Tibial nerve (tissue), 4 donors: ENCODE measurements around the gene CACNA1G.

Experiments used
- EP300 ChIP-seq, 2 donors: sonication (generic); formaldehyde crosslinking; IDR thresholded peaks; one replicate each; pipeline ENCODE4 v1.6.1; 2017; ENCODE audit warnings: antibody characterized with exemption in 2 of 2, mild to moderate bottlenecking in 1 of 2
- POLR2A ChIP-seq, 2 donors: fragments of 450-650 bp; IDR thresholded peaks; one replicate each; pipeline ENCODE4 v1.6.1; 2017; ENCODE audit warnings: antibody characterized with exemption in 2 of 2, mild to moderate bottlenecking in 2 of 2, moderate library complexity in 2 of 2
- TF ChIP-seq, protein P1 (sequence below), 5 experiments: fragments of 200-600 bp in 3 of 5; fragments of 450-650 bp in 2 of 5; sonication (generic) in 3 of 5; IDR thresholded peaks; one replicate each; pipeline ENCODE4 v1.5.1; 2016 to 2019; ENCODE audit warnings: antibody characterized with exemption in 5 of 5, mild to moderate bottlenecking in 3 of 5, moderate library complexity in 2 of 5

DNA sequence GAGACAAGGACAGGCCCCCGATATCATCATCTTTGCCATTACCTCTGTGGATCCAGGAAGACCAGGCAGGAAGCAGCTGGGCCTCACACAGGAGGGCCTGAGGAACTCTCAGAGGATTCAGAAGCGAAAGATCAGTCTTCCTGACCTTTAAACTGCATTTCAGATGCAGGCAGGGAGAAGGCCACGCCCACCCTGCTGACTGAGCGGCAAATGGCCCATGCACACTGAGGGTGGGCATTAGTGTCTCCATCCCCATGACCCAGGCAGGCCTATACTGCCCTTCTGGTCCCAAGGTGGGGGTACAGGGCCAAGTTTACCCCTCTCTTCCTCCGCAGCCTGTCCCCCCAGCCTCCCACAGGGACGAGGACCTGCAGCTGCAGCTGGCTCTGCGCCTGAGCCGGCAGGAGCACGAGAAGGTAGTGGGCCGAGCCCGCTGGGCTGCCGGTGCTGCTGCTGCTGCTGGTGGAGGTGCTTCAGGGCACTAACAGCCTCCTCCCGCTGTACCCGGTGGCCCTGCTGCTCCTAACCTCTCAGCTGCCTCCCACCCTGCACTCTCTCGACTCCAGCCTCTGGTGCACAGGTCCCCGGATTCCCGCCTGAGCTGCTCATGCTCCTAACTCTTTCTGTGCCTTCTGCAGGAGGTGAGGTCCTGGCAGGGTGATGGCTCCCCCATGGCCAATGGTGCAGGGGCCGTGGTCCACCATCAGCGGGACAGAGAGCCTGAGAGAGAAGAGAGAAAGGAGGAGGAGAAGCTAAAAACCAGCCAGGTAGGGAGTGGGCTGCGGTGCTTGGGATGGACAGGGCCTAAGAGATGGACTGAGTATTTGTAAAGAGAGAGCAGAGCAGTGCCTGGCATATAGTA lies 21.7 kb upstream of the CACNA1G start:
- TF ChIP-seq EP300 (IDR thresholded peaks at IDR 0.05) (no peak), POLR2A (IDR thresholded peaks at IDR 0.05) (no peak)
- TF ChIP-seq, protein P1, sequence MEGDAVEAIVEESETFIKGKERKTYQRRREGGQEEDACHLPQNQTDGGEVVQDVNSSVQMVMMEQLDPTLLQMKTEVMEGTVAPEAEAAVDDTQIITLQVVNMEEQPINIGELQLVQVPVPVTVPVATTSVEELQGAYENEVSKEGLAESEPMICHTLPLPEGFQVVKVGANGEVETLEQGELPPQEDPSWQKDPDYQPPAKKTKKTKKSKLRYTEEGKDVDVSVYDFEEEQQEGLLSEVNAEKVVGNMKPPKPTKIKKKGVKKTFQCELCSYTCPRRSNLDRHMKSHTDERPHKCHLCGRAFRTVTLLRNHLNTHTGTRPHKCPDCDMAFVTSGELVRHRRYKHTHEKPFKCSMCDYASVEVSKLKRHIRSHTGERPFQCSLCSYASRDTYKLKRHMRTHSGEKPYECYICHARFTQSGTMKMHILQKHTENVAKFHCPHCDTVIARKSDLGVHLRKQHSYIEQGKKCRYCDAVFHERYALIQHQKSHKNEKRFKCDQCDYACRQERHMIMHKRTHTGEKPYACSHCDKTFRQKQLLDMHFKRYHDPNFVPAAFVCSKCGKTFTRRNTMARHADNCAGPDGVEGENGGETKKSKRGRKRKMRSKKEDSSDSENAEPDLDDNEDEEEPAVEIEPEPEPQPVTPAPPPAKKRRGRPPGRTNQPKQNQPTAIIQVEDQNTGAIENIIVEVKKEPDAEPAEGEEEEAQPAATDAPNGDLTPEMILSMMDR (IDR thresholded peaks at IDR 0.05), result no peak
